AG04449 (cell line): ENCODE results near the gene GH1.
A peak's percentile ranks its signal among the peaks of the same experiment; 100 is the strongest.
"Not testable (repeated sequence)": the region's sequence is repeated elsewhere in the genome, so short reads cannot be mapped to it uniquely, and the experiment has no call there.

Experiments
- CTCF ChIA-PET: fragments of 350-600 bp; formaldehyde crosslinking; extraction: SDS; loops from one replicate; lab custom pipeline; 2021; ENCODE audit warnings: antibody characterized with exemption; lab: Yijun Ruan, JAX
- POLR2A ChIA-PET: fragments of 400-600, 350-600 bp; formaldehyde crosslinking; extraction: SDS; loops from one replicate; lab custom pipeline; 2020; ENCODE audit warnings: antibody characterized with exemption, inconsistent platforms; lab: Yijun Ruan, JAX
- DNase-seq: peaks from one replicate; pipeline ENCODE4 v3.0.0-alpha.2; 2010; ENCODE audit warnings: low read depth, low spot score
- H3K4me3 ChIP-seq: 2 replicates; pipeline ENCODE4 v1.5.1; 2011; ENCODE audit warnings: low read depth, mild to moderate bottlenecking, control low read depth, low read length
- CTCF ChIP-seq: IDR thresholded peaks from one replicate; pipeline ENCODE4 v1.5.1; 2011; ENCODE audit warnings: mild to moderate bottlenecking, moderate library complexity, low read length, control low read depth, inconsistent platforms; ENCODE audit not compliant: insufficient read depth; ENCODE audit errors: missing control alignments

Gene GH1

GRCh38 chr17:63919311-63919723 lies 678 bp upstream of the GH1 start:
- TF ChIP-seq CTCF: peak; percentile 89
- no peak overlapping the region for H3K4me3 ChIP-seq
- no peak for DNase-seq
- ChIA-PET CTCF (interaction anchor here (0.7 to 14.2 kb wide), 45 partner anchors 8 to 500 kb away, joined by 3 to 246 read pairs (median 5); partner anchors contain the start of genes CD79B, CSHL1, ERN1 and ICAM2), POLR2A (no interaction called here)

- no peak for DNase-seq
- H3K4me3 ChIP-seq: no peak overlapping the region
- TF ChIP-seq CTCF: peak; percentile 11
- CTCF ChIA-PET: interaction anchor here (0.6 to 14.2 kb wide), 27 partner anchors 8 to 372 kb away, joined by 3 to 246 read pairs (median 4); partner anchors contain the start of genes CD79B, ERN1, ICAM2 and PRR29
- POLR2A ChIA-PET: no interaction called here
These were observed 334 bp downstream of the GH1 start for GRCh38 chr17:63918305-63918704.

GRCh38 chr17:63917646-63918045 lies 993 bp downstream of the GH1 start:
- ChIA-PET POLR2A (no interaction called here), CTCF (interaction anchor here (0.6 to 14.2 kb wide), 15 partner anchors 9 to 216 kb away, joined by 3 to 246 read pairs (median 21); partner anchors contain the start of genes CD79B, ERN1 and ICAM2)
- no peak for DNase-seq
- no peak for TF ChIP-seq CTCF
- no peak overlapping the region for H3K4me3 ChIP-seq

GRCh38 chr17:63917206-63917605 lies 1.4 kb downstream of the GH1 start:
- CTCF ChIA-PET: interaction anchor here (0.6 to 14.2 kb wide), 10 partner anchors 9 to 216 kb away, joined by 3 to 246 read pairs (median 29); partner anchors contain the start of genes CD79B, ERN1 and ICAM2
- DNase-seq, POLR2A ChIA-PET, H3K4me3 ChIP-seq: not testable (repeated sequence)

GRCh38 chr17:63916566-63917185 lies 2.0 kb downstream of the GH1 start:
- TF ChIP-seq CTCF: no peak

GRCh38 chr17:63915753-63916152 lies 2.9 kb downstream of the GH1 start:
- POLR2A ChIA-PET, H3K4me3 ChIP-seq, DNase-seq: not testable (repeated sequence)
- CTCF ChIA-PET: interaction anchor here (1.3 to 8.0 kb wide), 6 partner anchors 12 to 218 kb away, joined by 3 to 111 read pairs (median 10); partner anchors contain the start of gene ERN1

More at GRCh38 chr17:63916566-63917185, 2.0 kb downstream of the GH1 start:
- POLR2A ChIA-PET: no interaction called here
- DNase-seq: no peak
- H3K4me3 ChIP-seq: no peak overlapping the region
- CTCF ChIA-PET: interaction anchor here (1.3 to 8.0 kb wide), 8 partner anchors 9 to 217 kb away, joined by 4 to 111 read pairs (median 14); partner anchors contain the start of genes ERN1 and ICAM2

- no peak for TF ChIP-seq CTCF
- POLR2A ChIA-PET: no interaction called here
- DNase-seq: no peak
- H3K4me3 ChIP-seq: no peak overlapping the region
- CTCF ChIA-PET: interaction anchor here (1.4 to 8.0 kb wide), 4 partner anchors 11 to 219 kb away, joined by 3 to 111 read pairs (median 28); partner anchors contain the start of gene ERN1
These were observed 4.2 kb downstream of the GH1 start for GRCh38 chr17:63914471-63914870.
